Vagina (tissue), 2 donors: Measurements from ENCODE around the gene MORN5. TPM values are rescaled to one million over a fixed set of nuclear protein-coding genes. Genes with fewer than 3 reads are reported as not detected.

Source experiments
- DNase-seq, 2 donors: peaks; one replicate each; pipeline ENCODE4 v3.0.0-alpha.2; 2017; ENCODE audit errors: extremely low spot score in 2 of 2
- H3K27ac ChIP-seq: fragments of 200-600 bp; sonication (generic); one replicate; pipeline ENCODE4 v1.5.1; 2019
- H3K27me3 ChIP-seq: fragments of 200-600 bp; sonication (generic); one replicate; pipeline ENCODE4 v1.5.1; 2019
- H3K36me3 ChIP-seq, 2 donors: fragments of 200-600 bp; sonication (generic); one replicate each; pipeline ENCODE4 v1.5.1; 2017 to 2019
- H3K4me1 ChIP-seq: fragments of 200-600 bp; sonication (generic); one replicate; pipeline ENCODE4 v1.5.1; 2019
- H3K4me3 ChIP-seq, 2 donors: fragments of 200-600 bp; sonication (generic); 1 replicate in 1 of 2; 2 replicates in 1 of 2; pipeline ENCODE4 v1.5.1; 2016 to 2019
- H3K9me3 ChIP-seq: fragments of 200-600 bp; sonication (generic); one replicate; pipeline ENCODE4 v1.5.1; 2019
- CTCF ChIP-seq, 3 experiments: fragments of 450-650 bp in 2 of 3; fragments of 200-600 bp in 1 of 3; sonication (generic) in 1 of 3; IDR thresholded peaks; one replicate each; pipeline ENCODE4 v1.5.1; 2017 to 2019; ENCODE audit warnings: antibody characterized with exemption in 3 of 3, mild to moderate bottlenecking in 2 of 3, moderate library complexity in 2 of 3
- POLR2A ChIP-seq, 2 donors: fragments of 450-650 bp; IDR thresholded peaks; one replicate each; pipeline ENCODE4 v1.6.1; 2017; ENCODE audit warnings: antibody characterized with exemption in 2 of 2, mild to moderate bottlenecking in 2 of 2, moderate library complexity in 2 of 2
- POLR2AphosphoS5 ChIP-seq, 2 donors: sonication (generic); formaldehyde crosslinking; IDR thresholded peaks; one replicate each; pipeline ENCODE4 v1.9.0; 2017; ENCODE audit warnings: antibody characterized with exemption in 2 of 2, mild to moderate bottlenecking in 2 of 2, low read depth in 1 of 2; ENCODE audit not compliant: insufficient read depth in 1 of 2
- intact Hi-C: fragments of 100-400 bp; cut with DNase I; formaldehyde crosslinking; loops from one replicate; pipeline ENCODE4 v1.15.1; 2023
- total RNA-seq: library from RNA; depleted of rRNA; stranded (reverse); fragments of >200 nt; gene quantifications from one replicate; pipeline ENCODE4 v1.2.3, GENCODE V29; 2016

The MORN5 gene
- total RNA-seq, 1 donor from 2014 or later = not detected

- no peaks in the 10 kb centered on the region for H3K9me3 ChIP-seq
- no peak overlapping the region for H3K27ac ChIP-seq
- TF ChIP-seq POLR2AphosphoS5 (IDR thresholded peaks at IDR 0.05; ENCODE audit: insufficient read depth in 1 of 2, low read depth in 1 of 2) (no peak), CTCF (IDR thresholded peaks at IDR 0.05) (no peak), POLR2A (IDR thresholded peaks at IDR 0.05) (no peak)
- H3K4me3 ChIP-seq = no peak overlapping the region
- DNase-seq = no peak
- intact Hi-C loops = no loop called here
- H3K4me1 ChIP-seq = no peaks in the 10 kb centered on the region
- no peaks in the 10 kb centered on the region for H3K27me3 ChIP-seq
- H3K36me3 ChIP-seq = no peaks in the 10 kb centered on the region
These were observed 41.2 kb upstream of the MORN5 start for GRCh38 chr9:122118343-122119165.

- no peaks in the 10 kb centered on the region for H3K27me3 ChIP-seq
- H3K4me3 ChIP-seq = no peak overlapping the region
- H3K4me1 ChIP-seq = no peaks in the 10 kb centered on the region
- TF ChIP-seq POLR2A (IDR thresholded peaks at IDR 0.05) (no peak), CTCF (IDR thresholded peaks at IDR 0.05) (no peak), POLR2AphosphoS5 (IDR thresholded peaks at IDR 0.05; ENCODE audit: insufficient read depth in 1 of 2, low read depth in 1 of 2) (no peak)
- no peak overlapping the region for H3K27ac ChIP-seq
- intact Hi-C loops = no loop called here
- H3K9me3 ChIP-seq = no peaks in the 10 kb centered on the region
- H3K36me3 ChIP-seq = no peaks in the 10 kb centered on the region
- no peak for DNase-seq
These were observed 40.6 kb upstream of the MORN5 start for GRCh38 chr9:122119166-122119521.

GRCh38 chr9:122119721-122120120, 40.0 kb upstream of the MORN5 start:
- Histone ChIP-seq H3K27ac (no peak overlapping the region), H3K4me3 (no peak overlapping the region), H3K36me3 (no peaks in the 10 kb centered on the region), H3K4me1 (no peaks in the 10 kb centered on the region), H3K9me3 (no peaks in the 10 kb centered on the region), H3K27me3 (no peaks in the 10 kb centered on the region)
- TF ChIP-seq POLR2AphosphoS5 (IDR thresholded peaks at IDR 0.05; ENCODE audit: insufficient read depth in 1 of 2, low read depth in 1 of 2) = no peak
- no peak for TF ChIP-seq CTCF (IDR thresholded peaks at IDR 0.05)
- TF ChIP-seq POLR2A (IDR thresholded peaks at IDR 0.05) = no peak
- no peak for DNase-seq
- intact Hi-C loops = no loop called here

GRCh38 chr9:122120316-122121071, 39.2 kb upstream of the MORN5 start:
- Histone ChIP-seq H3K4me1 (no peaks in the 10 kb centered on the region), H3K9me3 (no peaks in the 10 kb centered on the region), H3K4me3 (no peak overlapping the region), H3K36me3 (no peaks in the 10 kb centered on the region), H3K27me3 (peaks cover 1% of the 10 kb centered on the region), H3K27ac (no peak overlapping the region)
- DNase-seq = no peak
- TF ChIP-seq POLR2AphosphoS5 (IDR thresholded peaks at IDR 0.05; ENCODE audit: insufficient read depth in 1 of 2, low read depth in 1 of 2) (no peak), CTCF (IDR thresholded peaks at IDR 0.05) (no peak), POLR2A (IDR thresholded peaks at IDR 0.05) (no peak)
- intact Hi-C loops = no loop called here

GRCh38 chr9:122121391-122121790, 38.3 kb upstream of the MORN5 start:
- Histone ChIP-seq H3K27me3 (peaks cover 4% of the 10 kb centered on the region), H3K36me3 (no peaks in the 10 kb centered on the region), H3K4me1 (peaks cover 8% of the 10 kb centered on the region), H3K27ac (no peak overlapping the region), H3K4me3 (no peak overlapping the region), H3K9me3 (no peaks in the 10 kb centered on the region)
- intact Hi-C loops = no loop called here
- no peak for DNase-seq
- no peak for TF ChIP-seq CTCF (IDR thresholded peaks at IDR 0.05)
- no peak for TF ChIP-seq POLR2AphosphoS5 (IDR thresholded peaks at IDR 0.05; ENCODE audit: insufficient read depth in 1 of 2, low read depth in 1 of 2)
- no peak for TF ChIP-seq POLR2A (IDR thresholded peaks at IDR 0.05)
